KOPT-K1 (cell line): Measurements from ENCODE around the gene ADPRM.

Experiments used
- H3K27ac ChIP-seq: fragments of 200-600 bp; sonication (generic); 2 replicates; pipeline ENCODE4 v1.5.1; 2016; ENCODE audit warnings: antibody characterized with exemption, mild to moderate bottlenecking, low read depth, low read length; ENCODE audit not compliant: poor library complexity, severe bottlenecking
- H3K36me3 ChIP-seq: fragments of 200-600 bp; sonication (generic); 2 replicates; pipeline ENCODE4 v1.5.1; 2017; ENCODE audit warnings: antibody characterized with exemption, mild to moderate bottlenecking, low read length, moderate library complexity; ENCODE audit not compliant: insufficient read depth
- H3K9me3 ChIP-seq: fragments of 200-600 bp; sonication (generic); 2 replicates; pipeline ENCODE4 v1.5.1; 2017; ENCODE audit warnings: antibody characterized with exemption, low read length, mild to moderate bottlenecking; ENCODE audit not compliant: insufficient read depth, poor library complexity, severe bottlenecking

Gene ADPRM, protein sequence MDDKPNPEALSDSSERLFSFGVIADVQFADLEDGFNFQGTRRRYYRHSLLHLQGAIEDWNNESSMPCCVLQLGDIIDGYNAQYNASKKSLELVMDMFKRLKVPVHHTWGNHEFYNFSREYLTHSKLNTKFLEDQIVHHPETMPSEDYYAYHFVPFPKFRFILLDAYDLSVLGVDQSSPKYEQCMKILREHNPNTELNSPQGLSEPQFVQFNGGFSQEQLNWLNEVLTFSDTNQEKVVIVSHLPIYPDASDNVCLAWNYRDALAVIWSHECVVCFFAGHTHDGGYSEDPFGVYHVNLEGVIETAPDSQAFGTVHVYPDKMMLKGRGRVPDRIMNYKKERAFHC

DNA sequence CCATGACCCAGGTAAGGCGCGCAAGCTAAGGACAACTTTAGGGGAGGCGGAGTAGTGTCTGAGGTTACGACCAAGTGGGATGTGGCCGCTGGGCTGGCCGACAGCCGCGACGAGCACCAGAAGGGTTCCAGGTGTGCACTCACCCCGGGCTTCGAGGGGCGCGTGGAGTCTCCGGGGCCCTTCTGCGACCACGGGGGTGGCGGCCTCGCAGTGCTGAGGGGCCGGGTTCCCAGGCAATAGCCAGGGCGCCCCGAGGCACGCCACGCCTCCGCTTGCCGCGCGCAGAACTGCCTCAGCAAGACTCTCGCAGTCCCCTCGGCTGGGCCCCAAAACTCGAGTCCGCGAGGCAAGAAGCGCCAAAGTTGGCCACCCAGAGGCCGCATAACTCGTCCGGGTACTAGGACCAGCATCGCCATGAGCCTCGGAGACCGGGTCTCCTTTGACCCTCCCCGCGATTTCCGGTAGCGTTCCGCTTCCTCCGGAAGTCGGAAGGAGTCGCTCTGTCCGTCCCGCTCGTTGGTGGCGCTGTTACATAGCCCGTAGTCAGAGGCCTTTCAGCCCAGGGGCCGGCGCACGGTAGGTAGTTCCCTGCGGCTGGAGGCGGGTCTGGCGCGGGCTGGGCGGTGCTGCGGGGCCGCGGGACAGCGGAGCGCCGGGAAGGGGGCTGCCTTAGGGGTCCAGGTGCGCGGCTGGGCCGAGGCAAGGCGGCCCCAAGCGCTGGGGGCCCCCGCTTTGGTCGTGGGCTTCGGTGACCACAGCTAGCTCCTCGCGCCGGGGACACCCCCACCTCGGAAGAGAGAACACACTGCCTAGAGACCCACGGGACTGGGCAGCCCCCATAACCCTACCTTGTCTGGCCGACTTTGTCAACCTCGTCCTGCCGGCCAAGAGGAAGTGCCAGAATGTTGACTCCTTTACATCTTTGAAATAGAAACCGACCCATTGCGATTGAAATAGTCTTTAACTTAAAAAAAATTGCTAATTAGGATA lies at the start of gene ADPRM, which contains the start of gene SCO1:
TSS of gene ADPRM (plus strand) at position 503 of the 990 bp plus-strand sequence. CDS start 7,333 bp downstream, outside the sequence.
TSS of gene SCO1 (minus strand) at position 442 of the 990 bp plus-strand sequence. CDS start at position 416, 26 bp downstream.
- H3K9me3 ChIP-seq = no peaks in the 10 kb centered on the region
- H3K27ac ChIP-seq = peak within 1 kb of the TSS; percentile 77
- peaks cover 33% of the 10 kb centered on the region for H3K36me3 ChIP-seq

DNA sequence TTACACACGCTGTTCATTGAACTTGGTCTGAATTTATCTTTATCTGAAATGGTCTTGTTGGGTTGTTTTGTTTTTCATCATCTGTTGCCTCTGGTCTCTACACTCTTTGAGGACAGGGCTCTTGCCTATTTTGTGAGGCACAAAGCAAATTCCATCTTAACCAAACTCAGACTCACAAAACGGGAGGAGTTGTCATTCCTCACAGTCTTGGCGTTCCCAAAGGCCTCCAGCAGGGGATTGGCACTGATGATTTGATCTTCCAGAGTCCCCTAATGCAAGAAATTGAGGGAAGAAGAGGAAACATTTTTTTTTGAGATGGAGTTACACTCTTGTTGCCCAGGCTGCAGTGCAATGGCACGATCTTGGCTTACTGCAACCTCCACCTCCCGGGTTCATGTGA lies 49.0 kb upstream of the ADPRM start:
- Histone ChIP-seq H3K36me3 (no peaks in the 10 kb centered on the region), H3K27ac (no peak overlapping the region), H3K9me3 (no peaks in the 10 kb centered on the region)

DNA sequence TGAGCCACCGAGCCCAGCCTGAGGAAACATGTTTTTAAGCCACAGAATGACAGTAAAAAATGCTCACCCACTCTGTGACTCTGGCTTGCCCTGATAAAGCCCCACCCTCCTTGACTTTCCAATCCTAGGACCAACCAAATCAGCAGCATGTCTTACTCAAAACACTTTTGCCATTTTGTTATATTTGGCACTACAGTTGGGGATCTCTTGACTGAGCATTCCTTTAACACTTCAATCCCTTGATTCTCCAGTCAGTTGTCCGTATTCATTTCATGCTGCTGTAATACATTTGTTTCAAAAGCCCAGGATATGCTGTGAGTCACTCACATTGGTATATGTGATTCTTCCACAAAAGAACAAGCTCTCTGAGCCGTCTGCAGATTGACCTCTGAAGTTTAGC lies 48.4 kb upstream of the ADPRM start:
- no peak overlapping the region for H3K27ac ChIP-seq
- H3K9me3 ChIP-seq = no peaks in the 10 kb centered on the region
- H3K36me3 ChIP-seq = no peaks in the 10 kb centered on the region

DNA sequence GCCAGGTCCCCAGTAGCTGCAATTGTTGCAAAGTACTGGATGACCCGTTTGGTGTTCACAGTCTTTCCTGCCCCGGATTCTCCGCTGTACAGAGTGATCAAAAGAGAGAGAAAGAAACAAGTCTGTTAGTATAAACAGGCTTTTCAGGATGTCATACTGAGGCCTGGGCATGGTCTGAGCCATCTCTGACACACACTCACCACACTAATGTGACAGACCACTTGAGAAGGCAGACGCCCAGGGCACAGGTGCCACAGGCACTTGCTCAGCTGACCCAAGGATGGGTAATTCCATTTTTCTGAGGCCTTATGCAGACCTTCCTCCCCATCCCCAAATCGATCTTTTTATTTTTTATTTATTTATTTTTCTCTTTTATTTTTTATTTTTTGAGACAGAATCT lies 47.8 kb upstream of the ADPRM start:
- no peaks in the 10 kb centered on the region for H3K36me3 ChIP-seq
- H3K27ac ChIP-seq = no peak overlapping the region
- no peaks in the 10 kb centered on the region for H3K9me3 ChIP-seq

DNA sequence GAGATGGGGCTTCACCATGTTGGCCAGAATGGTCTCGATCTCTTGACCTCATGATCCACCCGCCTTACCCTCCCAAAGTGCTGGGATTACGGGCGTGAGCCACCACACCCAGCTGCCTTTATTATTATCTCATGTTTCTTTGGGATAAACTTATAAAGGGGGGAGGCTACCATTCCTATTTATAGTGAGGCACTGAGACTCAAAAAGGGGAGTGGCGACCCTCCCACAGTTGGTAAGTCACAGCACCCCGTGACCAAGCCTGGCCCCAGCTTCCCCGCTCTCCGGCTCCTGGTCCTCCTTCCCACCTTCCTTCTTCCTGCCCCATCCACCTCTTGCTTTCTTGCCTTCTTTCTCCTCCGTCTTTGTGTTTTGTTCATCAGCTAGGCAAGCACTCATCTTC lies 45.5 kb upstream of the ADPRM start:
- Histone ChIP-seq H3K36me3 (no peaks in the 10 kb centered on the region), H3K27ac (no peak overlapping the region), H3K9me3 (no peaks in the 10 kb centered on the region)

DNA sequence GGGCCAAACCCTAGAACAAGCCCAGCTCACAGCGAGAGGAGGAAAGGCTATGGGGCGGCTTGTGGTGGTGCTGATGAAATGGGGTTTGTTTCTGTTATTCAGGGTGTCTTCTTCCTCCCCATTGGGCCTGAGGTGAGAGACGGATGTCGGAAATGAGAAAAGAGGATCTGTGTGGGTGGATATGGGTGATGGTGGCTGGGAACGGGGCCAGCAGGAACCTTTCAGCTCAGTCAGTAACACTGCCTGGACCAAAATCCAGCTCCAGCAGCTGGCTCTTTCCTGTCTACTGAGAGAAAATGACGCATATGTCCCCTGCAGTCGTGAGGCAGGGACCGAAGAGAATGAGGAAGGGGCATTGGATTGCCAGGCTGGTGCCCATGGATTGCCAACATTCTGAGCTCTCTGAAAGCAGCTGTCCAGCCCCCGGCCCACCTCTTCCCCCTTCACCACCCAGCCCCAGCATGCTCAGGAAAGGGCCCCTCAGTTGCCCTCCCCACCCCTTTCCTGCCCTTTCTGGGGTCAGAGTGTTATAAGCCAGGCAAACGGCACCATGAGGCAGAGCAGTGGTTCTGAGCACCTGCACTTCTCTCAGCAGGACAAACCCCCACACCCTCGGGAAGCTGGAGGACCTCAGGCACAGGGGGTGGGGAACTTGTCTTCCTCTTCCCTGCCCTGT lies 44.3 kb upstream of the ADPRM start:
- H3K36me3 ChIP-seq = no peaks in the 10 kb centered on the region
- no peaks in the 10 kb centered on the region for H3K9me3 ChIP-seq
- no peak overlapping the region for H3K27ac ChIP-seq

DNA sequence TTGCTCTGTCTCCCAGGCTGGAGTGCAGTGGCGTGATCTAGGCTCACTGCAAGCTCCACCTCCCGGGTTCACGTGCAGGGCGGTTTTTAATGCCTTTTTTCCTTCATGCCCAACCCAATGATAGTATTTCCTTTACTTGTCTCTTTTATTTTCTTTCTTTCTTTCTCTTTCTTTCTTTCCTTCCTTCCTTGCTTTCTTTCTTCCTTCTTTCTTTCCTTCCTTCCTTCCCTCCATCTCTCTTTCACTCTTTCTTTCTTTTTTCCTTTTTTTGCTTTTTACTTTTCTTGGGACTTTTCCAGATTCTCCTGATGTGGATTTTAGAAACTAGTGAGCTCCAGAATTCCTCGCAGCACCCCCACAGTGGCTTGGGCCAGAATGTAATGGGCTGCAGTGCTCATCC lies 43.4 kb upstream of the ADPRM start:
- Histone ChIP-seq H3K36me3 (no peaks in the 10 kb centered on the region), H3K9me3 (no peaks in the 10 kb centered on the region), H3K27ac (no peak overlapping the region)

DNA sequence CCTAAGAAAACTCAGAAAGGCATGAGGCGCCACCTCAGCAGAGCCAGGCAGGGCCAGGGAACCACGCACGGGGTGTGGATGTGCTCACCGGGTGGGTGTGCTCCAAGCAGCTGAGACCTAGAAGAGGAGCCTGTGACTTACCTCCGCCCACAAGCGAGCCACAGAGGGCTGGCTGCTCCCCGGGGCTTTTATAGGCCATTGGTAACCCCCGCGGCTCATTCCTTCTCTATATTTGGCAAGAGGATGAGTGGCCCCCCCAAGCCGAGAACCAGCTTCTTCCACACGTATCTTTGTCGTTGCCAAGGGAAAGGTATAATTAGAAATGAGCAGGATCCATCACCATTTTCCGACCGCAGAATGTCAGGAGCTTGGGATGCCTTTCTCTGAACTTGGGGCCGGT lies 40.2 kb upstream of the ADPRM start, which contains the start of gene MYH3:
TSS of gene MYH3 (minus strand) at position 162 of the 400 bp plus-strand sequence. CDS start 2,245 bp downstream, outside the sequence.
- Histone ChIP-seq H3K36me3 (no peaks in the 10 kb centered on the region), H3K9me3 (no peaks in the 10 kb centered on the region), H3K27ac (no peak within 1 kb of the TSS)

DNA sequence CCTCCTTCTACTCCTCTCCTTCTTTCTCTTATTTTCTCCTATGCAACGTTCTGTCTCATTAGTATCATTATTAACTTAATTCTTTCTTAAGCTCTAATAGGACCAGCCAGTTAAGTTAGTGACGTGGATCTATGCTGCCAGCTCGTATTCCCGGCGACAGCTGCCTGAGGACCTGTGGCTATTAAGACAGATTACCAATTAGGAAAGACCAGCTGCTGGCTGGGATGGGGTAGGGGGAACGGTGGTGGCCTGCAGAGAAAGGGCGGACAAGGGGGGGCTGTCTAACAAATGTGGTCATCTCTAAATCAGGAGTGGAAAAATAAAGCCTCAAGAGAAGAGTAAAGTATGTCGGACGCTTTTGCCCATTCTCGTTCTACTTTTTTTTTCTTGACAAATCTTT lies 39.5 kb upstream of the ADPRM start:
- Histone ChIP-seq H3K9me3 (no peaks in the 10 kb centered on the region), H3K36me3 (no peaks in the 10 kb centered on the region), H3K27ac (no peak overlapping the region)

DNA sequence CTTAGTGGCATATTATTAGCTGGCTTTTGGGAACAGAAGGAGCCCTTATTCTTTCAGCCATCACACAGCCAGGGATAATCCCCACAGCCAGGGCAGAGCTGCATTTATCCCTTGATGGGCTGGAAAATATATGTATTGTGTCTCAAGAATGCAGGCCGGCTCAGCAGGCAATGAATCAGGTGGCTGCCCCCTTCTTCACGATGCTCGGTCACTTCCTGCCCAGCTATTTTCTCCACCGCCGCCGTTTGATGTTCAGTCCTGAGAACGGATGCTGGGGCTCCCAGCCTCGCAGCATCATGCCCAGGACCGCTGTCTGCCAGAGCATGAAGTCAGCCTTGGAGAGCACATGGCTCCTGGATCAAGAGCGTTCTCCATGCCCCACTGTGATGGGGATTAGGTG lies 36.0 kb upstream of the ADPRM start:
- H3K9me3 ChIP-seq = no peaks in the 10 kb centered on the region
- H3K27ac ChIP-seq = no peak overlapping the region
- H3K36me3 ChIP-seq = no peaks in the 10 kb centered on the region

DNA sequence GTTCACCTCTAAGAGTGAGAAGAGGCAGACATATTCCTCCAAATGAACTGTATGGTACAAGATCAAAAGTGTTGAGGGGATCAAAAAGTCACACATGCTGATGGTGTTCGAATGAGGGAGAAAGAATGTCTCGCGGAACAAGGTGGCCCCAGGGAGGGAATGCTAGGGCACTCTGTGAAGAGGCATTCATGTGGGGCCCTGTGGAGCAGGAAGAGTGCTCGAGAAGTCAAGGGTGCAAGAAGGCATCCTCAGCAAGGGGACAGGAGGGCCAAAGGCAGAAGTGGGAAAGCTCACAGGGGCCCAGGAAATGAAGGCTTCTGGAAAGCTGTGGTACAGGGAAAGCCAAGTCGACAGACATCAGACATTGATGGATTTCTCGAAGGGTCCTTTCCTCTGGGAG lies 34.2 kb upstream of the ADPRM start:
- no peaks in the 10 kb centered on the region for H3K9me3 ChIP-seq
- H3K27ac ChIP-seq = no peak overlapping the region
- no peaks in the 10 kb centered on the region for H3K36me3 ChIP-seq

DNA sequence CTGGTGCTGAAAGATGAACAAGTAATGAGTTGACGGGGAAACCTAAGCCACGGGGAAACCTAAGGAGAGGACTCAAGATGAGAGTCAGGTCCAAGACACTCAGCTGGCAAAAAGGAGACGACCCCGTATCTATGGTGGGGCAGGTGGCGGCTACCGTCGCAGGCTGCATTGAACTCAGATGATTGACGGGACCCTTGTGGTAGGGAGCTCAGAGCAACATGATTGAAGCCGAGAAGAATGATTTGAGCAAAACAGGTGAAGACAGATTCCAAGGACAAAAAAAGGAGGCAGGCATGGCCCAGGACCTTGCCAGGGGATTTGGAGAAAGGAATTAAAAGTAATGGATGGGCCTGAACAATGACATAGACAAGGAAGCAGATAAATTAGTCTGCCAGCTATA lies 32.8 kb upstream of the ADPRM start:
- Histone ChIP-seq H3K9me3 (no peaks in the 10 kb centered on the region), H3K27ac (no peak overlapping the region), H3K36me3 (no peaks in the 10 kb centered on the region)

DNA sequence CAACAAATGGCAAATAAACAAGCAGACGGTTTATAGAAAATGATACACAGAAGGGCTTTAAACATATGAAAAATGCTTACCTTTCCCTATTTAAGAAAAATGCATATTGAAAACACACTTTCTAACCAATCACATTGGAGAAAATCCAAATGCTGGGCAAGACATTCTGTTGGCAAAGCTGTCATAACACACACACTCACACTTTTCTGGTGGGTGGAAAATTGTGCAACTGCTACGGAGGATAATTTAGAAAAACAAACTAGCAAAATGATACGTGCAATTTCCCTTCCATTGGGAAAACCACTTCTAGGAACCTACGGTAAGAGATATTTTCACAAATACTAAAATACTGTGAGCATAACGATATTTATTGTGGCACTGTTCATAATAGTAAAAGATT lies 30.5 kb upstream of the ADPRM start:
- H3K9me3 ChIP-seq = no peaks in the 10 kb centered on the region
- H3K27ac ChIP-seq = no peak overlapping the region
- H3K36me3 ChIP-seq = no peaks in the 10 kb centered on the region

DNA sequence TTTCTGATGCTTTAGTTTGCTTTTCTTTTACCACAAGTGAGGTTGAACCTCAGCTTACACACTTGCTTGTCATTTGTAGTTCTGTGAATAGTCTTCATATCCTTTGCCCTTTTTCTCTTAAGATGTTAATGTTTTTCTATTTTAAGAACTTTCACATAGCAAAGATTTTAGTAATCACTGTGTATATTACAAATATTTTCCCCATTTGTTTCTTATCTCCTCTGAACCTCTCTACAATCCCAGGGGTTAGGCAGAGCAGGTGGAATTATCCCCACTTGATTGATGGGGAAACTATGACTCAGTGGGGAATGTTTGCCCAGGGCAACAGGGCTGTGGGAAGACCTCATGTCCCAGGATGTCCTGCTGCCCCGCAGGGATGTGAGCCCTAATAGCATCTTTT lies 28.6 kb upstream of the ADPRM start:
- Histone ChIP-seq H3K9me3 (no peaks in the 10 kb centered on the region), H3K36me3 (no peaks in the 10 kb centered on the region; the same call in 1 of the 2 replicates), H3K27ac (no peak overlapping the region)

DNA sequence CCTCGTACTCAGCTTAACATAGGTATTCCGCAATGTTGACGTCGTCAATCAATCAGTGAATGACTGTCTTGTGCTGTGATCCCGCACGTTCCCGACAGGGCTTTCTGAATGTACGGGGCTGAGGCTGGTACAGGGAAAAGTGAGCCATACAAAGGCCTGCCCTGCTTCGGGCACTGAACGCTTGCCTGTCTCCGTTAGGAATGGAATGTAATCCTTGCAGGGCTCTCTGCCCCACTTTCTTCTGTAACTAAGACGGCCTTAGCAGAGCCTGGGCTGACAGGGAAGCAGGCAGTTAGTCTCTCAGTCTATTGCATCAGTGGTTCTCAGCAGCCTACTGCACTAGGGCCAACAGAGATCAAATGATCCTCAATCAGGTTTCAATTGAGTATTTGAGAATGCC lies 24.1 kb upstream of the ADPRM start:
- Histone ChIP-seq H3K27ac (no peak overlapping the region), H3K9me3 (no peaks in the 10 kb centered on the region), H3K36me3 (peaks cover 44% of the 10 kb centered on the region)
